Esophagus muscularis mucosa (tissue), 4 donors: ENCODE measurements around the gene TP73. TPM values are rescaled to one million over a fixed set of nuclear protein-coding genes. Genes with fewer than 3 reads are reported as not detected.
A peak's percentile ranks its signal among the peaks of the same experiment; 100 is the strongest.

Experiments used
- DNase-seq: peaks from one replicate; pipeline ENCODE4 v3.0.0-alpha.2; 2017; ENCODE audit errors: extremely low spot score
- H3K27ac ChIP-seq, 4 donors: fragments of 200-600 bp; sonication (generic); replicated peaks in 1 of 4; 1 replicate in 3 of 4; 2 replicates in 1 of 4; pipeline ENCODE4 v1.5.1; 2016 to 2019; ENCODE audit warnings: mild to moderate bottlenecking in 1 of 4
- H3K27me3 ChIP-seq, 4 donors: fragments of 200-600 bp; sonication (generic); one replicate each; pipeline versions ENCODE4 v1.5.1 to v1.6.0; 2016 to 2019
- H3K36me3 ChIP-seq, 4 donors: fragments of 200-600 bp; sonication (generic); one replicate each; pipeline ENCODE4 v1.5.1; 2016 to 2019
- H3K4me1 ChIP-seq, 4 donors: fragments of 200-600 bp; sonication (generic); one replicate each; pipeline ENCODE4 v1.5.1; 2016 to 2019
- H3K4me3 ChIP-seq, 4 donors: fragments of 200-600 bp; sonication (generic); 1 replicate in 2 of 4; 2 replicates in 2 of 4; pipeline ENCODE4 v1.5.1; 2016 to 2019; ENCODE audit warnings: mild to moderate bottlenecking in 4 of 4, moderate library complexity in 1 of 4
- H3K9me3 ChIP-seq, 4 donors: fragments of 200-600 bp; sonication (generic); 1 replicate in 3 of 4; 2 replicates in 1 of 4; pipeline ENCODE4 v1.5.1; 2016 to 2019
- CTCF ChIP-seq, 3 experiments: fragments of 200-600 bp in 2 of 3; fragments of 450-650 bp in 1 of 3; sonication (generic) in 2 of 3; IDR thresholded peaks; one replicate each; pipeline ENCODE4 v1.5.1; 2017 to 2019; ENCODE audit warnings: antibody characterized with exemption in 3 of 3, mild to moderate bottlenecking in 2 of 3, moderate library complexity in 1 of 3
- EP300 ChIP-seq: sonication (generic); formaldehyde crosslinking; IDR thresholded peaks from one replicate; pipeline ENCODE4 v1.6.1; 2017; ENCODE audit warnings: antibody characterized with exemption
- POLR2A ChIP-seq: fragments of 450-650 bp; IDR thresholded peaks from one replicate; pipeline ENCODE4 v1.6.1; 2017; ENCODE audit warnings: antibody characterized with exemption, moderate library complexity, mild to moderate bottlenecking, low read depth
- POLR2AphosphoS5 ChIP-seq, 2 donors: sonication (generic); formaldehyde crosslinking; IDR thresholded peaks; one replicate each; pipeline ENCODE4 v1.6.1; 2017; ENCODE audit warnings: antibody characterized with exemption in 2 of 2
- WGBS: methylation state at CpG from one replicate; pipeline ENCODE4 v1.1.5; 2018; 5-methylcytosine and 5-hydroxymethylcytosine counted together
- intact Hi-C: fragments of 100-400 bp; cut with DNase I; formaldehyde crosslinking; loops from one replicate; pipeline ENCODE4 v1.15.1; 2023
- total RNA-seq, 4 donors: library from RNA; depleted of rRNA; stranded (reverse); fragments of >200 nt; gene quantifications; one replicate each; pipeline versions ENCODE4 v1.1.0 to v1.2.1, GENCODE V29; 2016

TP73 gene
- total RNA-seq = not detected

- DNase-seq = no peak
- Histone ChIP-seq H3K27ac (no peak within 1 kb of the TSS), H3K9me3 (no peaks in the 10 kb centered on the region), H3K36me3 (peaks cover under 1 to 10% (median 5%) of the 10 kb centered on the region in 4 donors), H3K4me1 (peaks cover 30 to 49% (median 44%) of the 10 kb centered on the region in 4 donors), H3K27me3 (peaks cover 9 to 68% (median 43%) of the 10 kb centered on the region in 4 donors), H3K4me3 (peak within 1 kb of the TSS; percentile 83 to 92 (median 88))
- intact Hi-C loops = no loop called here
- no CpG with 5 or more reads among the region's 80 CpGs for WGBS
- TF ChIP-seq CTCF (IDR thresholded peaks at IDR 0.05) = no peak
- TF ChIP-seq EP300 = no peak
- TF ChIP-seq POLR2AphosphoS5 (IDR thresholded peaks at IDR 0.05) = no peak
- TF ChIP-seq POLR2A = no peak
Measured at GRCh38 chr1:3651930-3652547, at the start of gene TP73. TP73 (plus strand) TSS chr1:3652516; CDS start chr1:3682366, 29,850 bp downstream.

DNA sequence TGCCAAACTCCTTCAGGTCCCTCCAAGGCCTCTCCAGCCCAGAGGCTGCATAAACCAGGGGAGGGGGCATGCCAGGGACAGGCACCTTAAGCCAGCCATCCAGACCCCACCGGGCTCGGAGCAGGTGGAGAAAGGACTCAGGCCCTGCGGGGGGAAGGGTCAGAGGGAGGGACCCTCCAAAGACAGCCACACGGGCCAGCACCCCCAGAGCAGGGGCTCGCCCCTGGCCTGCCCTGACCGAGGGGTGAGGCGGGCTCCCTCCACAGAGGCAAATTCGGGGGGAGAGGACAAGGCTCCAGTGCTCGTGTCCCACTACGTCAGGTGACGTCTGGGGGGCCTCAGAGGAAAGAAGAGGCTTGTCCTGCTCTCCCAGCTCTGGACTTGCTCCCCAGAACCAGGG, 49.2 kb upstream of the TP73 start:
- TF ChIP-seq CTCF (IDR thresholded peaks at IDR 0.05) (no peak), POLR2AphosphoS5 (IDR thresholded peaks at IDR 0.05) (no peak), POLR2A (no peak), EP300 (no peak)

GRCh38 chr1:3603571-3604467, 48.5 kb upstream of the TP73 start:
- TF ChIP-seq CTCF (IDR thresholded peaks at IDR 0.05) (no peak), EP300 (no peak), POLR2AphosphoS5 (IDR thresholded peaks at IDR 0.05) (no peak), POLR2A (no peak)
- peaks cover 0 to 4% (median 2%) of the 10 kb centered on the region in 4 donors for H3K4me1 ChIP-seq
- no peaks in the 10 kb centered on the region for H3K9me3 ChIP-seq
- no peak overlapping the region for H3K27ac ChIP-seq
- H3K27me3 ChIP-seq = peaks cover 0 to 58% (median 2%) of the 10 kb centered on the region in 4 donors
- intact Hi-C loops = no loop called here
- no peak overlapping the region for H3K4me3 ChIP-seq
- no peaks in the 10 kb centered on the region for H3K36me3 ChIP-seq
- DNase-seq = no peak
- 78% methylated on average over 15 of the region's 29 CpGs for WGBS

More for the DNA sequence above, 49.2 kb upstream of the TP73 start:
- no peak overlapping the region for H3K27ac ChIP-seq
- H3K27me3 ChIP-seq = peaks cover 0 to 58% (median 0%) of the 10 kb centered on the region in 4 donors
- H3K36me3 ChIP-seq = no peaks in the 10 kb centered on the region
- no peaks in the 10 kb centered on the region for H3K9me3 ChIP-seq
- intact Hi-C loops = no loop called here
- no peak overlapping the region for H3K4me3 ChIP-seq
- peaks cover 6 to 10% (median 8%) of the 10 kb centered on the region in 4 donors for H3K4me1 ChIP-seq
- no peak for DNase-seq
- WGBS = 95% methylated on average over 11 of the region's 11 CpGs

- DNase-seq = no peak
- intact Hi-C loops = no loop called here
Measured at GRCh38 chr1:3604468-3604974, 47.8 kb upstream of the TP73 start.

More at GRCh38 chr1:3604468-3604974, 47.8 kb upstream of the TP73 start:
- Histone ChIP-seq H3K36me3 (no peaks in the 10 kb centered on the region), H3K27me3 (peaks cover 0 to 58% (median 7%) of the 10 kb centered on the region in 4 donors), H3K27ac (no peak overlapping the region), H3K9me3 (no peaks in the 10 kb centered on the region), H3K4me1 (peaks cover 0 to under 1% (median 0%) of the 10 kb centered on the region in 4 donors), H3K4me3 (no peak overlapping the region)
- TF ChIP-seq EP300 = no peak
- no peak for TF ChIP-seq CTCF (IDR thresholded peaks at IDR 0.05)
- TF ChIP-seq POLR2A = no peak
- no peak for TF ChIP-seq POLR2AphosphoS5 (IDR thresholded peaks at IDR 0.05)
- 92% methylated on average over 8 of the region's 8 CpGs for WGBS
